PFSK-1 (cell line): ENCODE measurements around the gene SMIM7.

Source experiments
- POLR2AphosphoS5 ChIP-seq: IDR thresholded peaks from 2 replicates; pipeline ENCODE4 v1.6.1; 2012; ENCODE audit warnings: low read depth, mild to moderate bottlenecking, control low read depth, low read length, moderate library complexity
- SIN3A ChIP-seq: IDR thresholded peaks from 2 replicates; pipeline ENCODE4 v1.6.1; 2012; ENCODE audit warnings: mild to moderate bottlenecking, low read length, moderate library complexity, borderline replicate concordance; ENCODE audit not compliant: insufficient read depth
- TF ChIP-seq, protein P1 (sequence below), 2 experiments: IDR thresholded peaks; 2 replicates each; pipeline versions ENCODE4 v1.6.1 to v1.8.0; 2011 to 2012; ENCODE audit warnings: low read depth in 2 of 2, low read length in 2 of 2, control low read depth in 1 of 2, inconsistent platforms in 1 of 2, mild to moderate bottlenecking in 1 of 2, moderate library complexity in 1 of 2; ENCODE audit not compliant: insufficient read depth in 1 of 2

DNA sequence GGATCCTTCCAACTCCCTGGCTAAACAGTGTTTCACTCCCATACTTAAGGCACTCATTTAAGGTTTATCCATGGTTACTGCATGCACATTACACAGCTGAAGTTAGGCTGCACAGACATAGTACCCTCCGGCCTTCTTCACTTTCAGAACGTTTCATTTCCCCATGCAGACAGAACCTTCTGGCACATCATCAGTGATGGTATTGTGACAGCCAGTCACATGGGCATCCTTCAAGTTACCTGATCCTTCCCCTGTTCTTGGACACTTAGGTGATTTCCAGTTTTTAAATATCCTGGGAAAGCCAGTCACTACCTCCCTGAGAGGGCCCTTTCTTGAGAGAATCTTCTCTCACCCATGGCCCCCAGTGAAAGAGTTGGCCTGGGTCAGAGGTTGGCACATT is 9.1 kb downstream of the SMIM7 start:
- TF ChIP-seq POLR2AphosphoS5 (no peak), SIN3A (no peak)
- TF ChIP-seq, protein P1, sequence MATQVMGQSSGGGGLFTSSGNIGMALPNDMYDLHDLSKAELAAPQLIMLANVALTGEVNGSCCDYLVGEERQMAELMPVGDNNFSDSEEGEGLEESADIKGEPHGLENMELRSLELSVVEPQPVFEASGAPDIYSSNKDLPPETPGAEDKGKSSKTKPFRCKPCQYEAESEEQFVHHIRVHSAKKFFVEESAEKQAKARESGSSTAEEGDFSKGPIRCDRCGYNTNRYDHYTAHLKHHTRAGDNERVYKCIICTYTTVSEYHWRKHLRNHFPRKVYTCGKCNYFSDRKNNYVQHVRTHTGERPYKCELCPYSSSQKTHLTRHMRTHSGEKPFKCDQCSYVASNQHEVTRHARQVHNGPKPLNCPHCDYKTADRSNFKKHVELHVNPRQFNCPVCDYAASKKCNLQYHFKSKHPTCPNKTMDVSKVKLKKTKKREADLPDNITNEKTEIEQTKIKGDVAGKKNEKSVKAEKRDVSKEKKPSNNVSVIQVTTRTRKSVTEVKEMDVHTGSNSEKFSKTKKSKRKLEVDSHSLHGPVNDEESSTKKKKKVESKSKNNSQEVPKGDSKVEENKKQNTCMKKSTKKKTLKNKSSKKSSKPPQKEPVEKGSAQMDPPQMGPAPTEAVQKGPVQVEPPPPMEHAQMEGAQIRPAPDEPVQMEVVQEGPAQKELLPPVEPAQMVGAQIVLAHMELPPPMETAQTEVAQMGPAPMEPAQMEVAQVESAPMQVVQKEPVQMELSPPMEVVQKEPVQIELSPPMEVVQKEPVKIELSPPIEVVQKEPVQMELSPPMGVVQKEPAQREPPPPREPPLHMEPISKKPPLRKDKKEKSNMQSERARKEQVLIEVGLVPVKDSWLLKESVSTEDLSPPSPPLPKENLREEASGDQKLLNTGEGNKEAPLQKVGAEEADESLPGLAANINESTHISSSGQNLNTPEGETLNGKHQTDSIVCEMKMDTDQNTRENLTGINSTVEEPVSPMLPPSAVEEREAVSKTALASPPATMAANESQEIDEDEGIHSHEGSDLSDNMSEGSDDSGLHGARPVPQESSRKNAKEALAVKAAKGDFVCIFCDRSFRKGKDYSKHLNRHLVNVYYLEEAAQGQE (IDR thresholded peaks at IDR 0.05; ENCODE audit: insufficient read depth in 1 of 2, low read depth in 2 of 2, low read length in 2 of 2), result no peak
